HCT116 (cell line): ENCODE data around the gene IFNGR2. TPM values are rescaled to one million over a fixed set of nuclear protein-coding genes. Genes with fewer than 3 reads are reported as not detected.

ENCODE experiments used
- ATAC-seq: fragments of 200-7000 bp; cut with Tn5 transposase; 2 replicates; pipeline ENCODE4 v1.9.1; 2020; ENCODE audit warnings: mild to moderate bottlenecking, moderate library complexity
- BruUV-seq: library from RNA; stranded (reverse); fragments of 400-500 nt; replicated peaks from 2 replicates; lab custom pipeline; 2021; lab: Mats Ljungman, UMichigan
- CTCF ChIA-PET: fragments of 300-600 bp; sonication (Branson Sonifier 250); formaldehyde crosslinking; loops from one replicate; lab custom pipeline; 2021; ENCODE audit warnings: antibody characterized with exemption; lab: Charles Lee
- POLR2A ChIA-PET: fragments of 300-600, 350-600 bp; sonication (Branson Sonifier 250); formaldehyde crosslinking; loops from one replicate; lab custom pipeline; 2021; ENCODE audit warnings: antibody characterized with exemption; lab: Charles Lee
- RAD21 ChIA-PET, 2 experiments: fragments of 300-600 bp; sonication (Branson Sonifier 250); formaldehyde crosslinking; loops; one replicate each; lab custom pipeline; 2023; ENCODE audit warnings: low total read pairs in 2 of 2; ENCODE audit not compliant: uncharacterized antibody in 2 of 2, unreplicated experiment in 2 of 2, low non-redundant PET in 1 of 2; lab: Charles Lee
- DNase-seq: peaks from one replicate; pipeline ENCODE4 v3.0.0-alpha.2; 2010; ENCODE audit warnings: low read depth, low spot score
- H2AFZ ChIP-seq: fragments of 200-600 bp; shearing (Covaris generic), sonication (generic); 2 replicates; pipeline ENCODE4 v1.6.1; 2017; ENCODE audit warnings: low read depth, mixed run types, mixed read lengths, antibody characterized with exemption, low read length; ENCODE audit not compliant: poor library complexity, severe bottlenecking
- H3K27ac ChIP-seq: 2 replicates; pipeline ENCODE4 v1.5.1; 2012; ENCODE audit warnings: low read depth, low read length
- H3K27me3 ChIP-seq: fragments of 200-600 bp; sonication (generic); 2 replicates; pipeline ENCODE4 v1.6.1; 2016; ENCODE audit warnings: mixed run types, low read length, mixed read lengths; ENCODE audit not compliant: insufficient read depth
- H3K36me3 ChIP-seq, 2 experiments: fragments of 200-500 bp in 1 of 2; fragments of 200-600 bp in 1 of 2; sonication (Bioruptor generic) in 1 of 2; sonication (generic) in 1 of 2; 2 replicates each; pipeline versions ENCODE4 v1.5.1 to v1.6.1; 2014 to 2016; ENCODE audit warnings: low read length in 2 of 2, inconsistent platforms in 1 of 2, mixed read lengths in 1 of 2, mixed run types in 1 of 2; ENCODE audit not compliant: insufficient read depth in 2 of 2, control insufficient read depth in 1 of 2
- H3K4me1 ChIP-seq, 2 experiments: fragments of 200-600 bp in 1 of 2; sonication (generic) in 1 of 2; 2 replicates each; pipeline versions ENCODE4 v1.5.1 to v1.6.1; 2012 to 2017; ENCODE audit warnings: low read length in 2 of 2, inconsistent platforms in 1 of 2, mild to moderate bottlenecking in 1 of 2, mixed read lengths in 1 of 2, mixed run types in 1 of 2, moderate library complexity in 1 of 2; ENCODE audit not compliant: insufficient read depth in 2 of 2, control insufficient read depth in 1 of 2
- H3K4me2 ChIP-seq: fragments of 200-600 bp; sonication (generic); 2 replicates; pipeline ENCODE4 v1.6.1; 2017; ENCODE audit warnings: mixed run types, low read length, mixed read lengths
- H3K4me3 ChIP-seq, 2 experiments: fragments of 200-600 bp in 1 of 2; sonication (generic) in 1 of 2; replicated peaks in 1 of 2; 2 replicates each; pipeline ENCODE4 v1.5.1; 2011 to 2016; ENCODE audit warnings: low read length in 2 of 2, control low read depth in 1 of 2, low read depth in 1 of 2, mild to moderate bottlenecking in 1 of 2, mixed read lengths in 1 of 2, mixed run types in 1 of 2
- H3K79me2 ChIP-seq: fragments of 200-600 bp; sonication (generic); 2 replicates; pipeline ENCODE4 v1.6.1; 2017; ENCODE audit warnings: mild to moderate bottlenecking, mixed run types, low read length, moderate library complexity, mixed read lengths; ENCODE audit not compliant: insufficient read depth
- H3K9ac ChIP-seq: fragments of 200-600 bp; sonication (generic); 2 replicates; pipeline ENCODE4 v1.6.1; 2016; ENCODE audit warnings: low read length, mixed read lengths
- H3K9me2 ChIP-seq: fragments of 200-600 bp; sonication (generic), shearing (Covaris generic); 2 replicates; pipeline ENCODE4 v1.6.1; 2017; ENCODE audit warnings: mixed run types, mild to moderate bottlenecking, moderate library complexity; ENCODE audit not compliant: insufficient read depth
- H3K9me3 ChIP-seq, 2 experiments: fragments of 200-500 bp in 1 of 2; fragments of 200-600 bp in 1 of 2; sonication (Bioruptor generic) in 1 of 2; sonication (generic) in 1 of 2; 2 replicates each; pipeline ENCODE4 v1.6.1; 2014 to 2017; ENCODE audit warnings: low read length in 2 of 2, mixed read lengths in 2 of 2, inconsistent platforms in 1 of 2, low read depth in 1 of 2, mild to moderate bottlenecking in 1 of 2, mixed run types in 1 of 2, moderate library complexity in 1 of 2; ENCODE audit not compliant: control insufficient read depth in 1 of 2, insufficient read depth in 1 of 2
- H4K20me1 ChIP-seq: fragments of 200-600 bp; sonication (generic), shearing (Covaris generic); 2 replicates; pipeline ENCODE4 v1.6.1; 2017; ENCODE audit warnings: mixed run types, mild to moderate bottlenecking, moderate library complexity; ENCODE audit not compliant: insufficient read depth
- EZH2phosphoT487 ChIP-seq: fragments of 200-600 bp; IDR thresholded peaks from 2 replicates; pipeline ENCODE4 v1.6.1; 2018; ENCODE audit warnings: antibody characterized with exemption, borderline replicate concordance
- JUND ChIP-seq: IDR thresholded peaks from 2 replicates; pipeline ENCODE4 v1.6.1; 2012
- RAD21 ChIP-seq: IDR thresholded peaks from 2 replicates; pipeline ENCODE4 v1.6.1; 2012; ENCODE audit warnings: low read depth, mild to moderate bottlenecking
- SIN3A ChIP-seq: IDR thresholded peaks from 2 replicates; pipeline ENCODE4 v1.6.1; 2012; ENCODE audit warnings: low read depth
- SP1 ChIP-seq: IDR thresholded peaks from 2 replicates; pipeline ENCODE4 v1.6.1; 2012; ENCODE audit warnings: low read depth
- SRF ChIP-seq: IDR thresholded peaks from 2 replicates; pipeline ENCODE4 v1.6.1; 2012; ENCODE audit warnings: low read depth
- TCF7L2 ChIP-seq: IDR thresholded peaks from 2 replicates; pipeline ENCODE4 v1.7.0; 2011; ENCODE audit warnings: borderline replicate concordance, inconsistent platforms; ENCODE audit not compliant: insufficient read depth, insufficient read length; ENCODE audit errors: extremely low read depth
- YY1 ChIP-seq: IDR thresholded peaks from 2 replicates; pipeline ENCODE4 v1.6.1; 2011; ENCODE audit warnings: low read length, low read depth, moderate library complexity, mild to moderate bottlenecking; ENCODE audit not compliant: insufficient replicate concordance; ENCODE audit errors: extremely low read depth
- ZFX ChIP-seq: fragments of 450-650 bp; IDR thresholded peaks from 2 replicates; pipeline ENCODE4 v1.6.1; 2017
- intact Hi-C: fragments of 100-400 bp; cut with micrococcal nuclease; formaldehyde crosslinking; loops from 2 replicates; pipeline ENCODE4 v1.10.0; 2022
- total RNA-seq: library from RNA; stranded (reverse); gene quantifications from one replicate; pipeline ENCODE4 v1.2.1, GENCODE V29; 2021; ENCODE audit not compliant: unreplicated experiment
- TF ChIP-seq, protein P1 (sequence below): IDR thresholded peaks from 2 replicates; pipeline ENCODE4 v1.6.1; 2011; ENCODE audit warnings: mild to moderate bottlenecking, low read length, moderate library complexity; ENCODE audit not compliant: insufficient replicate concordance; ENCODE audit errors: extremely low read depth
- TF ChIP-seq, protein P2 (sequence below): IDR thresholded peaks from 2 replicates; pipeline ENCODE4 v1.6.1; 2012
- TF ChIP-seq, protein P3 (sequence below), 3 experiments: fragments of 200-600 bp in 1 of 3; sonication (generic) in 1 of 3; IDR thresholded peaks in 2 of 3; conservative IDR thresholded peaks in 1 of 3; 2 replicates each; pipeline ENCODE4 v1.5.1; 2012 to 2017; ENCODE audit warnings: low read depth in 2 of 3, low read length in 2 of 3, antibody characterized with exemption in 1 of 3, borderline replicate concordance in 1 of 3, control low read depth in 1 of 3, mild to moderate bottlenecking in 1 of 3, mixed read lengths in 1 of 3, mixed run types in 1 of 3, moderate library complexity in 1 of 3; ENCODE audit not compliant: insufficient read depth in 1 of 3

Gene IFNGR2
- total RNA-seq, 1 experiment from 2014 or later: 44.6 TPM

DNA sequence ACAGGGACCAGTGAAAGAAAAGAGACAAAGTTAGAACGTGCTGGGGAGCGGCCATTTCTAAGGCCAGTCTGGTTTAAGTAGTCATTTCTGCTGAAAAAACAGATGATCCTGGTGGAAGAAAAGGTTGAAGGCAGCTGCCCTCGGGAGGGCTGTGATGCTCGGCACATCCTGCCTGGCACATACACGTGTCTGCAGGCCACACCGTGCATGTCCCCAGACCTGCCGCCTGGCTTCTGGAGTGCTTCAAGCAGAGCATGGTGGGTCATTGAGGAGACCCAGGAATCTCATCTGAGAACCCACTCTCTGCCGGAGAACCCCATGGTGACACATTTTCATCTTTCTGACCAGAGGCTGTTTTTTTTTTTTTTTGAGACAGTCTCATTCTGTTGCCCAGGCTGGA is 46.0 kb upstream of the IFNGR2 start:
- Histone ChIP-seq H3K9me3 (no peaks in the 10 kb centered on the region), H3K36me3 (peaks cover 9 to 14% of the 10 kb centered on the region in 2 experiments; a peak in 3 of 4 replicates), H3K79me2 (no peaks in the 10 kb centered on the region), H4K20me1 (no peaks in the 10 kb centered on the region)
- ChIA-PET POLR2A (no interaction called here), CTCF (no interaction called here)
- no TSS peak for BruUV-seq
- TF ChIP-seq, protein P1, sequence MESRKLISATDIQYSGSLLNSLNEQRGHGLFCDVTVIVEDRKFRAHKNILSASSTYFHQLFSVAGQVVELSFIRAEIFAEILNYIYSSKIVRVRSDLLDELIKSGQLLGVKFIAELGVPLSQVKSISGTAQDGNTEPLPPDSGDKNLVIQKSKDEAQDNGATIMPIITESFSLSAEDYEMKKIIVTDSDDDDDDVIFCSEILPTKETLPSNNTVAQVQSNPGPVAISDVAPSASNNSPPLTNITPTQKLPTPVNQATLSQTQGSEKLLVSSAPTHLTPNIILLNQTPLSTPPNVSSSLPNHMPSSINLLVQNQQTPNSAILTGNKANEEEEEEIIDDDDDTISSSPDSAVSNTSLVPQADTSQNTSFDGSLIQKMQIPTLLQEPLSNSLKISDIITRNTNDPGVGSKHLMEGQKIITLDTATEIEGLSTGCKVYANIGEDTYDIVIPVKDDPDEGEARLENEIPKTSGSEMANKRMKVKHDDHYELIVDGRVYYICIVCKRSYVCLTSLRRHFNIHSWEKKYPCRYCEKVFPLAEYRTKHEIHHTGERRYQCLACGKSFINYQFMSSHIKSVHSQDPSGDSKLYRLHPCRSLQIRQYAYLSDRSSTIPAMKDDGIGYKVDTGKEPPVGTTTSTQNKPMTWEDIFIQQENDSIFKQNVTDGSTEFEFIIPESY: no peak
- TF ChIP-seq SIN3A: no peak
- TF ChIP-seq, protein P2, sequence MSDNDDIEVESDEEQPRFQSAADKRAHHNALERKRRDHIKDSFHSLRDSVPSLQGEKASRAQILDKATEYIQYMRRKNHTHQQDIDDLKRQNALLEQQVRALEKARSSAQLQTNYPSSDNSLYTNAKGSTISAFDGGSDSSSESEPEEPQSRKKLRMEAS: no peak
- no peak for TF ChIP-seq SRF
- TF ChIP-seq YY1: no peak
- TF ChIP-seq, all 23 proteins: peak for 0
- no peak overlapping the region for H3K4me3 ChIP-seq
- no peaks in the 10 kb centered on the region for H3K27me3 ChIP-seq
- peaks cover 10 to 15% of the 10 kb centered on the region in 2 experiments for H3K4me1 ChIP-seq
- RAD21 ChIA-PET: no interaction called here
- H3K9me2 ChIP-seq: no peaks in the 10 kb centered on the region
- no peak overlapping the region for H3K27ac ChIP-seq
- H3K4me2 ChIP-seq: no peak overlapping the region
- no peak for ATAC-seq
- no peak overlapping the region for H2AFZ ChIP-seq
- no peak overlapping the region for H3K9ac ChIP-seq
- DNase-seq: no peak
- intact Hi-C loops: no loop called here

DNA sequence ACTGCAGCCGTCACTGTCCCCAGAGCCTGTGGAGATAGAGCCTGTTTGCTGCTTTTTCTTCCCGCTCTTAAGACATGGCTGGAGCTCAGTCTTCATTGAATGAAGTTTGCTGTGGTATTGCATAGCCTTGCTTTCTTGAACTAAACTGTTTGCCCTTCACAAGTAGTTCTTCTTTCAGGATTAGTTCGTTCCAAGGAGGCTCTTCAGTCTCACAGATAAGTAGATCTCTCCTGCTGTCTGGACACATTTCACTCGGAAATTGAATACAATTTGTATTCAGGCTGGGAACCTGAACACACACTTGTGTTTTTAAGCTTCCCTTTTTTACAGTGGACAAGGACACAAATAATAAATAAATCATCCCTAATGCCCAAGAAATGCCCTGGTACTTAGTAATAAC is 43.8 kb upstream of the IFNGR2 start:
- no peak overlapping the region for H3K27ac ChIP-seq
- no peaks in the 10 kb centered on the region for H3K27me3 ChIP-seq
- intact Hi-C loops: no loop called here
- no peaks in the 10 kb centered on the region for H3K9me2 ChIP-seq
- POLR2A ChIA-PET: no interaction called here
- no peak for ATAC-seq
- H3K4me2 ChIP-seq: no peak overlapping the region
- no peak overlapping the region for H3K9ac ChIP-seq
- no peaks in the 10 kb centered on the region for H3K9me3 ChIP-seq
- no peaks in the 10 kb centered on the region for H4K20me1 ChIP-seq
- peaks cover 6 to 11% of the 10 kb centered on the region in 2 experiments; a peak in 3 of 4 replicates for H3K36me3 ChIP-seq
- no peak for DNase-seq
- no peaks in the 10 kb centered on the region for H3K79me2 ChIP-seq
- TF ChIP-seq RAD21 (no peak), SP1 (no peak), EZH2phosphoT487 (no peak), TCF7L2 (no peak), ZFX (no peak), JUND (no peak)
- TF ChIP-seq, protein P3, sequence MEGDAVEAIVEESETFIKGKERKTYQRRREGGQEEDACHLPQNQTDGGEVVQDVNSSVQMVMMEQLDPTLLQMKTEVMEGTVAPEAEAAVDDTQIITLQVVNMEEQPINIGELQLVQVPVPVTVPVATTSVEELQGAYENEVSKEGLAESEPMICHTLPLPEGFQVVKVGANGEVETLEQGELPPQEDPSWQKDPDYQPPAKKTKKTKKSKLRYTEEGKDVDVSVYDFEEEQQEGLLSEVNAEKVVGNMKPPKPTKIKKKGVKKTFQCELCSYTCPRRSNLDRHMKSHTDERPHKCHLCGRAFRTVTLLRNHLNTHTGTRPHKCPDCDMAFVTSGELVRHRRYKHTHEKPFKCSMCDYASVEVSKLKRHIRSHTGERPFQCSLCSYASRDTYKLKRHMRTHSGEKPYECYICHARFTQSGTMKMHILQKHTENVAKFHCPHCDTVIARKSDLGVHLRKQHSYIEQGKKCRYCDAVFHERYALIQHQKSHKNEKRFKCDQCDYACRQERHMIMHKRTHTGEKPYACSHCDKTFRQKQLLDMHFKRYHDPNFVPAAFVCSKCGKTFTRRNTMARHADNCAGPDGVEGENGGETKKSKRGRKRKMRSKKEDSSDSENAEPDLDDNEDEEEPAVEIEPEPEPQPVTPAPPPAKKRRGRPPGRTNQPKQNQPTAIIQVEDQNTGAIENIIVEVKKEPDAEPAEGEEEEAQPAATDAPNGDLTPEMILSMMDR (IDR thresholded peaks at IDR 0.05 in 2 of 3, conservative IDR thresholded peaks at IDR 0.05 in 1 of 3; ENCODE audit: borderline replicate concordance in 1 of 3, insufficient read depth in 1 of 3, low read depth in 2 of 3, low read length in 2 of 3): no peak
- TF ChIP-seq, protein P1: no peak
- RAD21 ChIA-PET: no interaction called here
- H2AFZ ChIP-seq: no peak overlapping the region
- no peak overlapping the region for H3K4me3 ChIP-seq
- no TSS peak for BruUV-seq
- H3K4me1 ChIP-seq: peaks cover 10 to 15% of the 10 kb centered on the region in 2 experiments
- CTCF ChIA-PET: interaction anchor here (3.8 kb wide), 1 partner anchor 160 kb away, joined by 18 read pairs; no protein-coding TSS in a partner anchor
